HepG2 (cell line): ENCODE data around the gene CNNM1. TPM values are rescaled to one million over a fixed set of nuclear protein-coding genes. Genes with fewer than 3 reads are reported as not detected.

ENCODE experiments used
- ATAC-seq: fragments of 200-7000 bp; cut with Tn5 transposase; 3 replicates; pipeline ENCODE4 v1.9.1; 2020; ENCODE audit warnings: mild to moderate bottlenecking, moderate library complexity
- BruUV-seq: library from RNA; stranded (reverse); fragments of 400-500 nt; replicated peaks from 2 replicates; lab custom pipeline; 2021; lab: Mats Ljungman, UMichigan
- CTCF ChIA-PET: fragments of 300-600 bp; formaldehyde crosslinking; extraction: SDS; loops from one replicate; lab custom pipeline; 2021; ENCODE audit warnings: low total read pairs, inconsistent platforms, low intra/inter-chr PET ratio; lab: Yijun Ruan, JAX
- POLR2A ChIA-PET: fragments of 350-600 bp; sonication (Branson Sonifier 250); formaldehyde crosslinking; loops from one replicate; lab custom pipeline; 2020; ENCODE audit warnings: antibody characterized with exemption, inconsistent platforms; lab: Yijun Ruan, JAX
- DNase-seq: peaks from one replicate; pipeline ENCODE4 v3.0.0-alpha.2; 2015; ENCODE audit warnings: low spot score
- FAIRE-seq: peaks from 3 replicates; lab custom pipeline; 2011; peaks lifted over from hg19 to GRCh38; lab: Jason Lieb, UNC
- H2AFZ ChIP-seq: one replicate; pipeline ENCODE4 v1.6.1; 2011; ENCODE audit warnings: low read length, inconsistent platforms
- H3K27ac ChIP-seq: fragments of 300-600 bp; 3 replicates; pipeline ENCODE4 v1.8.0; 2011; ENCODE audit warnings: mixed run types, mild to moderate bottlenecking, mixed read lengths, low read length, inconsistent platforms; ENCODE audit not compliant: insufficient read depth; ENCODE audit errors: extremely low read length
- H3K27me3 ChIP-seq, 2 experiments: fragments of 200-600 bp in 1 of 2; 2 replicates in 1 of 2; 3 replicates in 1 of 2; pipeline versions ENCODE4 v1.6.0 to v1.8.0; 2011; ENCODE audit warnings: low read length in 2 of 2, mild to moderate bottlenecking in 2 of 2, moderate library complexity in 2 of 2, inconsistent platforms in 1 of 2; ENCODE audit not compliant: insufficient read depth in 2 of 2, control insufficient read depth in 1 of 2
- H3K36me3 ChIP-seq, 2 experiments: fragments of 200-600 bp in 1 of 2; replicated peaks in 1 of 2; 2 replicates in 1 of 2; 3 replicates in 1 of 2; pipeline versions ENCODE4 v1.5.1 to v1.8.0; 2011; ENCODE audit warnings: low read length in 2 of 2, inconsistent platforms in 1 of 2; ENCODE audit not compliant: insufficient read depth in 2 of 2, control insufficient read depth in 1 of 2
- H3K4me1 ChIP-seq: 2 replicates; pipeline ENCODE4 v1.5.1; 2012; ENCODE audit warnings: low read length, inconsistent platforms; ENCODE audit not compliant: insufficient read depth
- H3K4me2 ChIP-seq: 2 replicates; pipeline ENCODE4 v1.6.0; 2011; ENCODE audit warnings: low read depth, low read length, inconsistent platforms
- H3K4me3 ChIP-seq, 3 experiments: fragments of 200-600 bp in 1 of 3; sonication (generic), shearing (Covaris generic) in 1 of 3; replicated peaks in 1 of 3; 2 replicates each; pipeline ENCODE4 v1.5.1; 2011 to 2016; ENCODE audit warnings: low read length in 3 of 3, inconsistent platforms in 2 of 3, low read depth in 2 of 3, mild to moderate bottlenecking in 2 of 3, control low read depth in 1 of 3, mixed read lengths in 1 of 3; ENCODE audit not compliant: insufficient read depth in 1 of 3
- H3K79me2 ChIP-seq: one replicate; pipeline ENCODE4 v1.6.1; 2011; ENCODE audit warnings: low read length, inconsistent platforms; ENCODE audit not compliant: insufficient read depth
- H3K9ac ChIP-seq: 2 replicates; pipeline ENCODE4 v1.6.0; 2011; ENCODE audit warnings: mild to moderate bottlenecking, low read depth, low read length, inconsistent platforms; ENCODE audit not compliant: insufficient read depth
- H3K9me3 ChIP-seq: 2 replicates; pipeline ENCODE4 v1.5.1; 2012; ENCODE audit warnings: mild to moderate bottlenecking, low read length
- H4K20me1 ChIP-seq: 2 replicates; pipeline ENCODE4 v1.6.0; 2011; ENCODE audit warnings: inconsistent platforms, mild to moderate bottlenecking, low read length, moderate library complexity; ENCODE audit not compliant: insufficient read depth
- AKNA ChIP-seq: sonication (generic); formaldehyde crosslinking; IDR thresholded peaks from 2 replicates; pipeline ENCODE4 v1.4.0; 2020; ENCODE audit warnings: missing genetic modification reagents, borderline replicate concordance
- DZIP1 ChIP-seq: sonication (generic); formaldehyde crosslinking; IDR thresholded peaks from 2 replicates; pipeline ENCODE4 v1.5.0; 2020; ENCODE audit warnings: mild to moderate bottlenecking, missing genetic modification reagents
- REXO4 ChIP-seq: sonication (generic); formaldehyde crosslinking; IDR thresholded peaks from 2 replicates; pipeline ENCODE4 v1.8.0; 2022; ENCODE audit warnings: missing genetic modification reagents, mild to moderate bottlenecking, borderline replicate concordance
- ZNF34 ChIP-seq: sonication (generic); formaldehyde crosslinking; IDR thresholded peaks from 2 replicates; pipeline ENCODE4 v1.4.0; 2020; ENCODE audit warnings: mild to moderate bottlenecking, missing genetic modification reagents, borderline replicate concordance
- ZNF570 ChIP-seq: sonication (generic); formaldehyde crosslinking; IDR thresholded peaks from 2 replicates; pipeline ENCODE4 v1.4.0; 2020; ENCODE audit warnings: mild to moderate bottlenecking, missing genetic modification reagents, borderline replicate concordance
- WGBS: methylation state at CpG from one replicate; pipeline ENCODE4 v1.1.6; 2017; ENCODE audit warnings: low lambda C conversion rate; 5-methylcytosine and 5-hydroxymethylcytosine counted together
- in situ Hi-C: cut with HindIII; loops from 2 replicates; pipeline ENCODE4 v1.10.0; 2017; ENCODE audit warnings: low pct_unique_long_range_greater_than_20kb; ENCODE audit not compliant: extremely low pct_ligation_motif_present
- intact Hi-C: fragments of 100-400 bp; cut with micrococcal nuclease; formaldehyde crosslinking; loops from one replicate; pipeline ENCODE4 v1.10.0; 2022; ENCODE audit not compliant: unreplicated experiment
- polyA plus RNA-seq, 8 experiments: library from polyadenylated mRNA; depleted of rRNA in 3 of 8; stranded (reverse) in 7 of 8; unstranded in 1 of 8; fragments of >200 nt; fragmentation: Illumina TruSeq in 4 of 8; extraction: Trizol in 4 of 8; gene quantifications; 2 replicates each; pipeline versions ENCODE4 v1.2.1 to v1.2.3, GENCODE V29; 2011 to 2016; ENCODE audit warnings: low read depth in 4 of 8, missing spikeins in 1 of 8, mixed read lengths in 1 of 8; ENCODE audit not compliant: insufficient read depth in 1 of 8
- total RNA-seq, 5 experiments: library from RNA; depleted of rRNA; stranded (reverse); fragments of >200 nt; fragmentation: Illumina TruSeq; extraction: Trizol; gene quantifications; 2 replicates each; pipeline ENCODE4 v1.2.3, GENCODE V29; 2016; ENCODE audit warnings: low read depth in 1 of 5

CNNM1 gene
- total and polyA plus RNA-seq, 2 of the 13 experiments (the other 11 are each of a cell fraction or from before 2014, with no cell fraction given): 4.3 to 9.6 TPM

- H3K9ac ChIP-seq: no peak overlapping the region
- intact Hi-C loops: no loop called here
- H3K9me3 ChIP-seq: no peaks in the 10 kb centered on the region
- no peak overlapping the region for H3K4me2 ChIP-seq
- in situ Hi-C loops: no loop called here
- no peak overlapping the region for H2AFZ ChIP-seq
- H3K4me1 ChIP-seq: peaks cover 50% of the 10 kb centered on the region
- DNase-seq (no peak), ATAC-seq (no peak), FAIRE-seq (no peak)
- BruUV-seq: no TSS peak
- no peak overlapping the region for H3K4me3 ChIP-seq
- no peak for TF ChIP-seq ZNF34 (CRISPR knock-in tag)
- TF ChIP-seq DZIP1 (CRISPR knock-in tag): no peak
- no peak for TF ChIP-seq ZNF570
- ChIA-PET CTCF (no interaction called here), POLR2A (interaction anchor here (1.2 to 4.2 kb wide), 2 partner anchors 11 to 32 kb away, joined by 3 to 43 read pairs; partner anchors contain the start of gene GOT1)
- no peaks in the 10 kb centered on the region for H3K27me3 ChIP-seq
- H3K79me2 ChIP-seq: peaks cover 28% of the 10 kb centered on the region
- no peak overlapping the region for H3K27ac ChIP-seq
- H3K36me3 ChIP-seq: peaks cover 10 to 39% of the 10 kb centered on the region in 2 experiments; a peak in 4 of 5 replicates
- no peaks in the 10 kb centered on the region for H4K20me1 ChIP-seq
Observed at GRCh38 chr10:99418910-99419624, 89.9 kb downstream of the CNNM1 start.

- Histone ChIP-seq H3K27me3 (no peaks in the 10 kb centered on the region), H2AFZ (no peak overlapping the region), H3K4me2 (no peak overlapping the region), H3K4me1 (peaks cover 52% of the 10 kb centered on the region), H3K36me3 (peaks cover 10 to 45% of the 10 kb centered on the region in 2 experiments; a peak in 4 of 5 replicates), H3K79me2 (peaks cover 28% of the 10 kb centered on the region), H3K9me3 (no peaks in the 10 kb centered on the region), H3K9ac (no peak overlapping the region), H3K27ac (no peak overlapping the region), H3K4me3 (no peak overlapping the region), H4K20me1 (no peaks in the 10 kb centered on the region)
- BruUV-seq: no TSS peak
- WGBS: 100% methylated on average over 2 of the region's 2 CpGs
- no peak for FAIRE-seq
- DNase-seq: no peak
- intact Hi-C loops: no loop called here
- ChIA-PET POLR2A (interaction anchor here (1.2 to 4.2 kb wide), 3 partner anchors 8 to 32 kb away, joined by 3 to 43 read pairs (median 5); partner anchors contain the start of gene GOT1), CTCF (no interaction called here)
- in situ Hi-C loops: no loop called here
- no peak for ATAC-seq
- TF ChIP-seq AKNA (CRISPR knock-in tag) (no peak), REXO4 (CRISPR knock-in tag) (no peak)
Observed at GRCh38 chr10:99419688-99420087, 90.5 kb downstream of the CNNM1 start.
